ENCODE results near the gene LMX1A.

Gene LMX1A

DNA sequence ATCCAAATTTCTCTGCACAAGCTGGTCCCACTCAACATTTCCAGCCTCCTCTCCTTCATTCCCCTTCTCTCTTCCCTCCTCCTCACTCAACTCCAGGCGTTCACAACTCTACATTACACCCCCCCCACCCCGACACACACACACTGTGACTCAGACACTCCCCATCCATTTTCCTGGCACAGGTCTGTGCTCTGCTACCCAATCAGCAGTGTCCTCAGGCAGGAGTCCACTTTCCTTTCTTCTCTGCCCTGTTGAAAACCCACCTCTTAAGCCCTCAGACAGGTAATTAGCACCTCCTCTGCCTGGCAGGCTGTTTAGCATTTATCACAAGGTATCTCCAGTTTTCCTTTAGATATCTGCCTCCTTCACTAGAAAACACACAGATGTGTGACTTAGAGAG lies 8.8 kb upstream of the LMX1A start:
- no peak for DNase-seq

- DNase-seq = no peak
Measured at GRCh38 chr1:165364568-165365133, 8.1 kb upstream of the LMX1A start.

GRCh38 chr1:165356876-165357275 lies 361 bp upstream of the LMX1A start:
- no peak for DNase-seq

- no peak for DNase-seq
Measured at GRCh38 chr1:165355139-165355976, 1.2 kb downstream of the LMX1A start.

GRCh38 chr1:165354739-165355138 lies 1.8 kb downstream of the LMX1A start:
- DNase-seq = no peak

DNA sequence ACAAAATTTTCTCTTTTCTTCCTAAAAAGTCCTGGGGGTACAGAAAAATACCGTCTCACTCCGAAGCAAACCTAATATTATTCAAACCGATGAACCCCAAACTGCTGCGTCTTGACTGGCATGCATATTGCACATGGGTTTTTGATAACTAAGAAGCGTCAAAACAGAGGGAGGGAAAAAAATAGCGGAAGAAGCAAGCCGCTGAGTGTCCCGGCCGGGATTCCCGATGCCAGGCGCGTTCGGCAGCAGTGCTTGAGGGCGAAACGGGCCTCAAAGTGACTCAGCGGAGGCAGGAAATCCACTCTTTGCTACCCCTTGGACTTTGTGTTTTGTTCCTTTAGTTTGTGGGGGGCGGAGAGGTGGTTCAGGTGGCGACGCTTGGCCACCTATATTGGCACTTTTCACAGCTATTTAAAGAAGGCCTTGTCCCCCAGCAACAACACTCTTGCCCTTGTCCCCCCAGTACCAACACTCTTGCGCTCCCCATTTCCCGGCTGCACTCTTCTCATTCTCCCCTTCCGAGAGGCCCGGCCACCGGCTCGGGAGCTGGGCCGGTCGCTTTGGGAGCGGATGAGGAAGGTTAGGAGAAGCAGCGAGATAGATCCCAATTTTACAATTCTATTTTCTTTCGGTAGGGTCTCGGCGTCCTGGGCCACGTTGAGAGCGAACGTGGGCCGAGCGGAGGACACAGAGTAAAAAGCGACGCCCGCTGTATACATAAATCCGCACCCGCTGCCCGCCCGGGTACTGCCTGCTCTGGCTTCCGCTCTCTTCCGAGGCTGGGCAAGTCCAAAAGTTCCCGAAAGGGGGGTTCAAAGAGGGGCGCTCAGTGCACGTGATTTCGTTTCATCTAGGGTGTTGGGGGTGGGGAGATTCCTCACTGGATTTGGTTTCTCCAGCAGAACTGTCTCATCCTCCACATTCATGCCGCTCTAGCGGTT lies 2.5 kb downstream of the LMX1A start:
- no peak for DNase-seq

GRCh38 chr1:165352442-165353293 lies 3.8 kb downstream of the LMX1A start:
- no peak for DNase-seq

DNA sequence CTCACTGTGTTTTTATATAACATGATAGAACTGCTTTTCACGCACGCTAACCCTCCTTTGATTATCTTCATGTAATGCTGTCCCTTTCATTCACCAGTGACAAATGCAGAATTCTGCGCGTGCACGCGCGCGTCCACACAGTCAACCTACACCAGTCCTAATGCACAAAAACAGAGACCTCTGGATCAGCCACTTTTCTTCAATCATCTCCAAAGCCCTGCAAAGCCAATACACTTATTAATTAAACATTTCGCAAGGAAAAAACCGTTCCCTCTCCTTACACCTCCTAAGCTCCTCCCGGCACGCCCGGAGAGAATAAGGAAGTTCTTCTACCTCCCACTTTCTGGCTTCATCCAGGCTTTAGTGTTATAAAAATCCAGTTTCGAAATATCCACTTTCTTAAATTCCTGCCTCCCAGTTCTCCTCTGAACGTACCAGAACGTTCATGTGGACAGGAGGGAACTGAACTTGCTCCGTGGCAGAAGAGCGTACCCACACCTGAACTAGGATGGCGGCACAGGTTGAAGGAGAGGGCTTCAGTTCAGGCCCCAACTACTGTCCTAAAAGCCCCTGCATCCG lies 4.6 kb downstream of the LMX1A start:
- no peak for DNase-seq

DNA sequence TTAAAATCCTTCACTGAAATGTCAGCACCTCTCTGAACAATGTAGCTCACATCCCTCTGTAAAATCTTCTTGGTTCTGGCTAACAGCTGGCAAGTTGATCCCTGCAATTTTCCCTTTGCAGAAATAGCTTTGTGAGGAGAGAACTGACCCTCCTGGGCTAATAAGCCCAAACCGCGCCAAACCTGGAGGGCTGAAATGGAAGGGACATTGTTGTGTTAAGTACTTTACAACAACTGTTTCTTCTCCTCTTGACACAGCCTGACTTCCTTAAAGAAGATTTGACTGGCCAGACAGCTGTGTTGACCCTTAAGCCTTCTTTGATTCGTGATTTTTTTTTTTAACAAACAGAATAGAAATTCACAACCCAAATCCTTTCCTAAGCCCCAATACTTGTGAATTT lies 5.7 kb downstream of the LMX1A start:
- DNase-seq = no peak

DNA sequence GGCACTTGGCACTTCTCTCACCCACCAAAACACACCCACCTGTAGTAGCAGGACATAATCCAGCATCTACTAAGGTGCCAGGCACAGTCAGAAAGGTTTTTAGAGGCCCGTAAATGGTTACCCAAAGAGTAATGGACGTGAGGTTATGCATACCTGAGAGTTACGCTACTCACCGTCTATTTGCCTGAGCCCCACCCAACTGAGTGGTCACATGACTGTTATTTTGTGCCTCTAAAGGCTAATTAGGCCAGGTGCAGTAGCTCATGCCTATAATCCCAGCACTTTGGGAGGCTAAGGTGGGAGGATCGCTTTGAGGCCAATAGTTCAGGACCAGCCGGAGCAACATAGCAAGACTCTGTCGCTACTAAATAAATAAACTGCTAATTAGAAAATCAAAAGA lies 11.0 kb downstream of the LMX1A start:
- no peak for DNase-seq

GRCh38 chr1:165344736-165345135 lies 11.8 kb downstream of the LMX1A start:
- no peak for DNase-seq

DNA sequence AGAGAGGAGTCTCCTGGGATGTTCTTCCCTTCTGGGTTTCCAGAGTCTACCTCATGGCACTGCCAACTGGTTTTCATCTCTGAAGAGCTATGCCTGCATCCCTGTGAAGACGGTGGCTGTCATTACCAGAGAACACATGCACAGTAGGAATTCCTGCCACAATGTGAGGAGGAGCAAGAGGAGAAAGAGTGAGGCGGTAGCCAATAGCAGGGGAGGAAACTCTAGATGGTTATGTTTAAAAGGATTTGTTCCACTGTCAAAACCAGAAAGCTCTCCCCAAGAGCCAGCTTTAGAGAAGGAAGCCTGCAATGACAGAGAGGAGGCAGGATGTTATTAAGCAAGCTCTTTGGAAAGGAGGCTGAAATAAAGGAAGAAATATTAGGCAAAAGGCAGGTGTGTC lies 12.3 kb downstream of the LMX1A start:
- DNase-seq = no peak

DNA sequence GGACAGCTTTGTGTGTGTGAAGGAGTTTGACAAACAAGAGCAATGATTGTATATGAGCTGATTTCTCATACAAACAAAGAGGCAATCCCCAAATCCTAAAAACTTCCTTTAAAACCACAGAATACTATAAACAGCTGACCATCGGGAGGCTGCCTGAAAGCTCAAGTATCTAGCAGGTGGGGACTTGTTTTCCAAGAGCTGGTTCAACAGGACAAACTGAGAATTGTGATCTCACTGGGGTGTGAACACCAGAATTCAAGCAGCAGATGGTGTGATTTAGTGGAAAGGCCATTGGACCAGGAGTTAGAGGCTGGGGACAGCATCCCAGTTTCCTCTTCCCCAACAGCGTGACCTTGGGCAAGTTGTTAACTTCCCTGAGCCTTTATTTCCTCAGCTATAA lies 13.9 kb downstream of the LMX1A start:
- DNase-seq = no peak

DNA sequence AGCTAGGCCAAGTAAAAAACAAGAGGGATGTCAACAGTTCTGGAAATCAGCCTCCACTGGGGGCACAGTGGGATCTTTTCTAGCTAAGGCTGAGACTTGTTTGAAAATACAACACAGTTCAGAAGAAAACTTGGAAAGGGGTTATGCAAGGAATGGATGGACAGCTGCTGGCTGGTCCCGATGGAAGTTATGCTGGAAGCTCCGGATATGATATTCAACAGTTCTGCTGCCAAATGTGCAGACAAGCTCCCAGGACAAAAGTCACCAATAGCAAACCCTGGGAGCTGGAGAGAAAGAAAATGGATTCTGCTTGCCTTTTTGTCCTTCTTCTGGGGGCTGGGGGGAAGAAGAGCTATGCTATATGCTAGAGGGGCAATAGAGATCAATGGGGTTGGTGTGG lies 14.3 kb downstream of the LMX1A start:
- DNase-seq = no peak

DNA sequence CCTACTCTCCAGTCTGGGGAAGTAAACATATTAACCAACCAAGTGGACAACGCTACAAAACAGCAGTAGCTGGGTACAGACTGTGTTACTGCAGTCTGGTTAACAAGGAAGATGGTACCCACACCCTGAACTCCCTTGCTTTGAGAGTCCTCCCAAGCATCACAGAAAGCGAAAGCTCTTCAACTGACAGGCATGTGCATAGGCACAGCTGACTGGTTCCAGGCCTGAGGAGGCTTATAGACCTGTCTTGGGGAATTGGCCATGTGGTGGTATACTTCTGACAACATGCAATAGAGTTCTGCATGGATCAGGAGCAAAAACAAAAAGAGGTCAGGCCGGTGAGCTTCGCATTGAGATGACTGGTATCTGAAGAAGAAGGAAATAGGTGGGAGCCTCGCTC lies 17.4 kb downstream of the LMX1A start:
- no peak for DNase-seq

DNA sequence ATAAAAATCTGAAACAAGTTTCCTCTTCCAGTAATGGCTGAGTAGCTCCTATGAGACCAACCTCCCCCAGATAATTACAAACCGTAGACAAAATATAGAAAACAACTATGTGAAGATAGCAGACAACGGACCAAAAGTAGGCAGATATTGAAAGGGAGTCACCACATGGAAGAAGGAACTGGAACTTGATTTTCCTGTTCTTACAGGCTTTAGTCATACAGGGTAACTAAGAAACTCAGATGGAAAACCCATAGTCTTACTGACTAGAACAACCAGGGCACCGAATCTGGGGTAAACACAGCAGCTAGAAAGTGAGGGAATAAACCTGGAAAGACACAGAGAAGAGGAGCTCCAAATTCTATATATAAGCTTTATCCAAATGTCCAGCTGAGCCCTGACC lies 26.0 kb downstream of the LMX1A start:
- no peak for DNase-seq

DNA sequence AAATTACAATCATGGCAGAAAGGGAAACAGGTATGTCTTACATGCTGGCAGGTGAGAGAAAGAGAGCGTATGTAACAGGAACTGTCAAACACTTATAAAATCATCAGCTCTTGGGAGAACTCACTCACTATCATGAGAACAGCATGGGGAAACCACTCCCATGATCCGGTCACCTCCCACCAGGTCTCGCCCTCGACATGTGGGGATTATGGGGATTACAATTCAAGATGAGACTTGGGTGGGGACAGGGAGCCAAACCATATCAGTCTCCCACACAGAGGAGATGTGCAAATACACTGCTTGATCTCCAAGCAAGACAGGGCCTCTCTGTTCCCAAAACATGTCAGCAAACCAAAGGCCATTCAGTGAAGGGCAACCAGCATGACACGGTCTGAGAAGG lies 27.4 kb downstream of the LMX1A start:
- no peak for DNase-seq

DNA sequence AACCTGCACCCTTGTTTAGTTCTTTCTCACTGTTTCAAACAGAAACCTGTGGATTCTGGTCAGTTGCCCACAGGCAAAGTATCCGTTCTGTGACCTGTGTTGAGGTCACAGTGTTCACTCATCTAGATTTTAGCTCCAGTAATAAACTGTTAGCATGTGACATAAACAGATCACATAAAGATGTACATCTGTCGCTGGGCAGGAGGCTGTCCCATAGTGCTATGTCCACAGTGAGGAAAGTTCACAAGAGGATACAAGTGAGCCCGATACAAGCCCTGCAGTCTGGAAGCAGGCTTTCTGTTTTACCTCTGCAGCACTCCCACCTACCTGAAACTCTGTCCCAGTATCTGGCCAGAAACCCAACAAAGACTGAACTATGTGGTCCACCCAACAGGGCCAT lies 28.4 kb downstream of the LMX1A start:
- no peak for DNase-seq

GRCh38 chr1:165327538-165327937 lies 29.0 kb downstream of the LMX1A start:
- DNase-seq = no peak

DNA sequence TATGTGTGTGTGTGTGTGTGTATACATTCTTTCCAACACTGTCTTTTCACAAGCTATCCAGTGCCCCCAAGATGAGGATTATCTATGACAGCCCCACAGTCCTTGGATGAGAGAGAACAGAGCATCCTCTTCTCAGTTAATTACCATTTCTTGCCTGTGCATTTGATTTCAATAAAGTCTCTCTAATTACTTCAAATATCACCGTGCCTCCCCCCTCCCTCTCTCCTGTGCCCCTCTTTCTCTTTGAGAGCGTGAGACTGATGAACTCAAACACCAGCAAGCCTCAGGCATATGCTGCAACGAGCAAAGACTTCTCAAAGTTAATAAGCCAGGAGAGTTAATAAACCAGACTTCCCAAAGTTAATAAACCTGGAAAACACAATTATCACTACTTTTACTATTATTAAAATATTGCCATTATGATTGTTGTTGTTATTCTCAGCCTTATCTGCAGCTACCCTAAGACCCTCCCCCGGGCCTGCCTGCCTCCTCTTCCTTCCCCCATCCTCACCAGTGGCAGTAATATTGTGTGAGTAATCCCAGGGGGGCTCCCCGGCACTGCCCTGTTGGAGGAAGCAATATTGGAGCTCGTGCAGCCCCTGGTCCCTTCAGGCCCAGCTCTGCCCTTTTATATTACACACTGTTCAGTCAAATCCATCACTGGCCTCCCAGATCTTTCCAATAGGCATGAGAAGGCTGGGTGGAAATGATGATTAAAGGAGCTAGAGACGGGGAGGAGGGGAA lies 30.9 kb downstream of the LMX1A start:
- no peak for DNase-seq

GRCh38 chr1:165324050-165324449 lies 32.5 kb downstream of the LMX1A start:
- no peak for DNase-seq

- no peak for DNase-seq
Measured at GRCh38 chr1:165317612-165318011, 38.9 kb downstream of the LMX1A start.

All from CD4-positive, alpha-beta T cell treated with Interleukin-12 subunit alpha and Interleukin-12 subunit beta, for 1 hour (primary cell).